Neuronal stem cell (in vitro differentiated cells): ENCODE measurements around the gene XRCC5.

Experiments
- DNase-seq: peaks from one replicate; pipeline ENCODE4 v3.0.0-alpha.2; 2013; ENCODE audit warnings: low spot score
- H2AFZ ChIP-seq: one replicate; pipeline ENCODE4 v1.6.1; 2013; ENCODE audit warnings: mild to moderate bottlenecking, low read length, inconsistent platforms
- H2AK5ac ChIP-seq: 2 replicates; pipeline ENCODE4 v1.6.1; 2013; ENCODE audit warnings: low read depth, mild to moderate bottlenecking, inconsistent platforms, low read length, moderate library complexity, mixed read lengths
- H2BK120ac ChIP-seq: 2 replicates; pipeline ENCODE4 v1.6.1; 2013; ENCODE audit warnings: low read depth, mild to moderate bottlenecking, inconsistent platforms, low read length, moderate library complexity, mixed read lengths
- H2BK12ac ChIP-seq: one replicate; pipeline ENCODE4 v1.6.1; 2013; ENCODE audit warnings: low read length, inconsistent platforms
- H2BK15ac ChIP-seq: 2 replicates; pipeline ENCODE4 v1.6.1; 2013; ENCODE audit warnings: mild to moderate bottlenecking, low read length, inconsistent platforms, mixed read lengths
- H2BK5ac ChIP-seq: one replicate; pipeline ENCODE4 v1.6.1; 2013; ENCODE audit warnings: inconsistent platforms, mild to moderate bottlenecking, low read length, moderate library complexity
- H3K14ac ChIP-seq: one replicate; pipeline ENCODE4 v1.6.1; 2013; ENCODE audit warnings: low read length, inconsistent platforms
- H3K18ac ChIP-seq: 2 replicates; pipeline ENCODE4 v1.6.1; 2013; ENCODE audit warnings: low read length, inconsistent platforms
- H3K23ac ChIP-seq: 2 replicates; pipeline ENCODE4 v1.6.1; 2013; ENCODE audit warnings: low read depth, mild to moderate bottlenecking, mixed read lengths, low read length, inconsistent platforms; ENCODE audit not compliant: poor library complexity
- H3K27ac ChIP-seq: replicated peaks from 3 replicates; pipeline ENCODE4 v1.5.1; 2013; ENCODE audit warnings: low read length, inconsistent platforms
- H3K27me3 ChIP-seq, 3 experiments: 2 replicates each; pipeline ENCODE4 v1.6.1; 2013; ENCODE audit warnings: low read length in 3 of 3, mild to moderate bottlenecking in 2 of 3, inconsistent platforms in 1 of 3, low read depth in 1 of 3, mixed read lengths in 1 of 3, moderate library complexity in 1 of 3; ENCODE audit not compliant: control insufficient read depth in 3 of 3, insufficient read depth in 3 of 3
- H3K36me3 ChIP-seq, 2 donors: replicated peaks in 1 of 2; 2 replicates each; pipeline ENCODE4 v1.6.1; 2013; ENCODE audit warnings: low read length in 2 of 2; ENCODE audit not compliant: control insufficient read depth in 2 of 2, insufficient read depth in 2 of 2
- H3K4ac ChIP-seq: 2 replicates; pipeline ENCODE4 v1.6.1; 2013; ENCODE audit warnings: inconsistent platforms, mild to moderate bottlenecking, low read length, moderate library complexity
- H3K4me1 ChIP-seq, 2 donors: 1 replicate in 1 of 2; 2 replicates in 1 of 2; pipeline ENCODE4 v1.6.1; 2013; ENCODE audit warnings: low read length in 2 of 2, low read depth in 1 of 2; ENCODE audit not compliant: control insufficient read depth in 2 of 2, insufficient read depth in 1 of 2
- H3K4me2 ChIP-seq: one replicate; pipeline ENCODE4 v1.6.1; 2013; ENCODE audit warnings: mild to moderate bottlenecking, low read length, inconsistent platforms; ENCODE audit not compliant: insufficient read depth, poor library complexity, severe bottlenecking
- H3K4me3 ChIP-seq, 2 donors: 2 replicates each; pipeline ENCODE4 v1.5.1; 2013; ENCODE audit warnings: low read length in 2 of 2, mild to moderate bottlenecking in 2 of 2, inconsistent platforms in 1 of 2, moderate library complexity in 1 of 2
- H3K79me1 ChIP-seq: one replicate; pipeline ENCODE4 v1.6.1; 2013; ENCODE audit warnings: low read depth, mild to moderate bottlenecking, inconsistent platforms, low read length, moderate library complexity
- H3K9ac ChIP-seq: one replicate; pipeline ENCODE4 v1.6.1; 2013; ENCODE audit warnings: mild to moderate bottlenecking, low read depth, low read length, inconsistent platforms; ENCODE audit not compliant: poor library complexity
- H3K9me3 ChIP-seq, 2 donors: replicated peaks in 1 of 2; 2 replicates each; pipeline versions ENCODE3 to v1.6.1; 2013; ENCODE audit warnings: low read length in 2 of 2, mild to moderate bottlenecking in 2 of 2, inconsistent platforms in 1 of 2, low read depth in 1 of 2, mixed read lengths in 1 of 2, moderate library complexity in 1 of 2; ENCODE audit not compliant: control insufficient read depth in 2 of 2, insufficient read depth in 1 of 2
- H4K8ac ChIP-seq: one replicate; pipeline ENCODE4 v1.6.1; 2013; ENCODE audit warnings: low read depth, mild to moderate bottlenecking, inconsistent platforms, low read length, moderate library complexity
- H4K91ac ChIP-seq: one replicate; pipeline ENCODE4 v1.6.1; 2013; ENCODE audit warnings: low read length, low read depth, mild to moderate bottlenecking, inconsistent platforms; ENCODE audit not compliant: poor library complexity
- WGBS, 2 donors: extraction: QIAGEN DNeasy Blood & Tissue Kit; methylation state at CpG; one replicate each; pipeline ENCODE4 v1.1.7; 2013; ENCODE audit warnings: missing lambda C conversion rate in 2 of 2, mixed read lengths in 1 of 2; ENCODE audit not compliant: insufficient read length in 2 of 2, insufficient replicate concordance in 1 of 2; ENCODE audit errors: extremely low coverage in 2 of 2; 5-methylcytosine and 5-hydroxymethylcytosine counted together

XRCC5 gene

DNA sequence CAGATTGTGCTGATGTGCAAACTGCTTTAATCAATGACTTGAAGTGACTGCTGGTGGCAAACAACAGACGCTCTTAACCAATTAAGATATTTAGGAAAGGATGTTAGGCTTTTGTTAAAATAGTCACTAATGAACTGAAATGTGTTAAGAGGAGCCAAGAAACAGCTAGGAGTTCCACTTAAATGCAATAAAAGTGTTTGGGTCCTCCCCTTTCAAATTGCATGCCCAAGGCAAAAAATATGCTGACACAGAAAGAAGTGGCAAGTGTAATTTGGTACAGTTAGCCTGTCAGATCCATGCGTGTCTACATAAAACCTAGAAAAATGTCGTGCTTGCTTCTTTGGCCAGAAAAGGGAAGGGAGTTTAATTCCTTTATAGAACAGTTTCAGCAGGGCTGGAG is 61.9 kb downstream of the XRCC5 start:
- no peak for DNase-seq
- H3K9me3 ChIP-seq = peaks cover 0 to 2% of the 10 kb centered on the region in 2 donors
- no peak overlapping the region for H4K91ac ChIP-seq
- H4K8ac ChIP-seq = no peak overlapping the region
- H2BK15ac ChIP-seq = no peak overlapping the region
- no peak overlapping the region for H3K4ac ChIP-seq
- H2BK120ac ChIP-seq = no peak overlapping the region
- no peak overlapping the region for H3K9ac ChIP-seq
- no peak overlapping the region for H3K4me3 ChIP-seq
- no peak overlapping the region for H3K27ac ChIP-seq
- no peak overlapping the region for H2BK12ac ChIP-seq
- no peak overlapping the region for H3K14ac ChIP-seq
- no peaks in the 10 kb centered on the region for H3K27me3 ChIP-seq
- H2AFZ ChIP-seq = no peak overlapping the region
- peaks cover 30 to 99% of the 10 kb centered on the region in 2 donors for H3K36me3 ChIP-seq
- H3K4me2 ChIP-seq = no peak overlapping the region
- no CpG with 5 or more reads among the region's 3 CpGs for WGBS, 2 donors
- no peak overlapping the region for H2AK5ac ChIP-seq
- no peak overlapping the region for H3K23ac ChIP-seq
- H3K79me1 ChIP-seq = no peaks in the 10 kb centered on the region
- no peak overlapping the region for H3K18ac ChIP-seq
- H3K4me1 ChIP-seq = no peaks in the 10 kb centered on the region
- H2BK5ac ChIP-seq = no peak overlapping the region

DNA sequence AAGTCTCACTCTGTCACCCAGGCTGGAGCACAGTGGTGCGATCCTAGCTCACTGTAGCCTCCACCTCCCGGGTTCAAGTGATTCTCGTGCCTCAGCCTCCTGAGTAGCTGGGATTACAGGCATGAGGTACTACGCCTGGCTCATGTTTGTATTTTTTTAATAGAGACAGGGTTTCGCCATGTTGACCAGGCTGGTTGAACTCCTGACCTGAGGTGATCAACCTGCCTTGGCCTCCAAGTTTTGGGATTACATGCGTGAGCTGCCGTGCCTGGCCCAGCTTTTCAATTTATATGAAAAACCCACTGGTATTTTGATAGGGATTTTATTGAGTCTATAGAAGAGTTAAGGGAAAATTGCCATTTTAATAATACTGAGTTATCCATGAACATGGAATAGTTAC is 63.3 kb downstream of the XRCC5 start:
- H3K4me3 ChIP-seq = no peak overlapping the region
- H3K27ac ChIP-seq = no peak overlapping the region
- peaks cover 0 to 2% of the 10 kb centered on the region in 2 donors for H3K9me3 ChIP-seq
- DNase-seq = no peak
- no peak overlapping the region for H2BK5ac ChIP-seq
- no peaks in the 10 kb centered on the region for H3K4me1 ChIP-seq
- H3K18ac ChIP-seq = no peak overlapping the region
- H3K36me3 ChIP-seq = peaks cover 30 to 99% of the 10 kb centered on the region in 2 donors
- H3K14ac ChIP-seq = no peak overlapping the region
- H4K8ac ChIP-seq = no peak overlapping the region
- H3K23ac ChIP-seq = no peak overlapping the region
- no peak overlapping the region for H2BK120ac ChIP-seq
- H2AFZ ChIP-seq = no peak overlapping the region
- H4K91ac ChIP-seq = no peak overlapping the region
- no CpG with 5 or more reads among the region's 7 CpGs for WGBS, 2 donors
- no peak overlapping the region for H2BK12ac ChIP-seq
- H3K4ac ChIP-seq = no peak overlapping the region
- no peaks in the 10 kb centered on the region for H3K79me1 ChIP-seq
- H3K27me3 ChIP-seq = no peaks in the 10 kb centered on the region
- no peak overlapping the region for H2AK5ac ChIP-seq
- H2BK15ac ChIP-seq = no peak overlapping the region
- H3K4me2 ChIP-seq = no peak overlapping the region
- H3K9ac ChIP-seq = no peak overlapping the region

DNA sequence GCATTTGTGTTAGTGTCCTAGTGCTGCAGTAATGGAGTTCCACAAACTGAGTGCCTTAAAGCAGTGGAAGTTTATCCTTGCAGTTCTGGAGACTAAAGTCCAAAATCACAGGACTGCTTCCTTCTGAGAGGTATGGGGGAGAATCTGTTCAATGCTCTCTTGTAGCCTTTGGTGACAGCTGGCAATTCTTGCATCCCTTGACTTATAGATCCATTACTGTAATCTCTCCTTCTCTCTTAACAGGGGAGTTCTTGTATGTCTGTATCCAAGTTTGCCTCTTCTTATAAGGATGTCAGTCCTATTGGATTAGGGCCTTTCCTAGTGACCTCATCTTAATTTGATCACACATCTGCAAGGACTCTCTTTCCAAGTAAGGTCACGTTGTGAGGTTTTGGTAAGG is 69.9 kb downstream of the XRCC5 start:
- Histone ChIP-seq H3K23ac (no peak overlapping the region), H3K36me3 (peaks cover 16 to 100% of the 10 kb centered on the region in 2 donors), H2BK12ac (no peak overlapping the region), H2BK15ac (no peak overlapping the region), H3K27ac (no peak overlapping the region), H3K9me3 (peaks cover 0 to 2% of the 10 kb centered on the region in 2 donors), H4K91ac (no peak overlapping the region), H2AFZ (no peak overlapping the region), H3K79me1 (no peaks in the 10 kb centered on the region), H3K14ac (no peak overlapping the region), H3K4ac (no peak overlapping the region), H3K4me1 (peaks cover 0 to 7% of the 10 kb centered on the region in 2 donors), H2BK5ac (no peak overlapping the region), H3K4me3 (no peak overlapping the region), H3K4me2 (no peak overlapping the region), H4K8ac (no peak overlapping the region), H2AK5ac (no peak overlapping the region), H3K18ac (no peak overlapping the region), H2BK120ac (no peak overlapping the region), H3K27me3 (no peaks in the 10 kb centered on the region), H3K9ac (no peak overlapping the region)
- no CpG with 5 or more reads among the region's 1 CpG for WGBS, 2 donors
- DNase-seq = no peak

DNA sequence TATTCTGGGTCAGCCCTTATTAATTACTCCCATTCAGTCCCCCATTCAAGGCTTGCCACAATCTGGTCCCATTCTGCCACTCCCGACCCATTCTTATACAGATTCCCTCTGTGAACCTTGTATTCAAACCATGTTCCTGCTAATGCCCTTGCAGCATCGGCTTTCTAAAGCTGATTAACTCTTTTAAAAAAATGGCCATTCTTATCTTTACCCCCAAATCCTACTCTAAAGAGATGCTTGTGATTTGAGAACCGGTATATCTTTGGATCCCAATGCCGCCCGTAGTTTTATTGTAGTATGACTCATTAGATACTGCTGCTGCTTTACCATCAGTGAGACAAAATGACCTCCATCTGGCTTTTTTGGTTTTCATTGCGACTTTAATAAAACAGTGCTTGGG is 72.2 kb downstream of the XRCC5 start:
- no CpG with 5 or more reads among the region's 6 CpGs for WGBS, 2 donors
- peaks cover 0 to 14% of the 10 kb centered on the region in 2 donors for H3K4me1 ChIP-seq

More for the DNA sequence above, 72.2 kb downstream of the XRCC5 start:
- no peak overlapping the region for H3K9ac ChIP-seq
- no peak overlapping the region for H3K4ac ChIP-seq
- no peak overlapping the region for H3K14ac ChIP-seq
- no peak overlapping the region for H2BK120ac ChIP-seq
- peak overlapping the region; percentile 73 for H3K27ac ChIP-seq
- H4K91ac ChIP-seq = no peak overlapping the region
- H2AK5ac ChIP-seq = no peak overlapping the region
- H3K27me3 ChIP-seq = no peaks in the 10 kb centered on the region
- no peak overlapping the region for H2BK12ac ChIP-seq
- no peak overlapping the region for H3K4me3 ChIP-seq
- no peak overlapping the region for H2BK5ac ChIP-seq
- no peaks in the 10 kb centered on the region for H3K9me3 ChIP-seq
- no peak overlapping the region for H2AFZ ChIP-seq
- no peak overlapping the region for H3K18ac ChIP-seq
- no peaks in the 10 kb centered on the region for H3K79me1 ChIP-seq
- H3K36me3 ChIP-seq = peaks cover 4 to 99% of the 10 kb centered on the region in 2 donors
- H4K8ac ChIP-seq = no peak overlapping the region
- H3K23ac ChIP-seq = no peak overlapping the region
- no peak overlapping the region for H2BK15ac ChIP-seq
- DNase-seq = peak; percentile 41
- H3K4me2 ChIP-seq = no peak overlapping the region
